NCI-H510A (cell line): ENCODE results near the gene TSHB.
"Not testable (repeated sequence)": the region's sequence is repeated elsewhere in the genome, so short reads cannot be mapped to it uniquely, and the experiment has no call there.

Source experiments
- DNase-seq: peaks from one replicate; lab custom pipeline; 2025; lab: John Stamatoyannopoulos, UW

The TSHB gene

GRCh38 chr1:115029526-115029925 lies at the start of gene TSHB:
Gene TSHB (plus strand): TSS chr1:115029826. CDS start chr1:115033363, 3,537 bp downstream.
- DNase-seq = no peak

GRCh38 chr1:114982251-114982650 lies 47.4 kb upstream of the TSHB start:
- no peak for DNase-seq

GRCh38 chr1:114986286-114986685 lies 43.3 kb upstream of the TSHB start:
- DNase-seq = no peak

- DNase-seq = no peak
These were observed 41.5 kb upstream of the TSHB start for GRCh38 chr1:114988095-114988494.

- DNase-seq = no peak
These were observed 31.9 kb upstream of the TSHB start for GRCh38 chr1:114997510-114998289.

- no peak for DNase-seq
These were observed 23.4 kb upstream of the TSHB start for GRCh38 chr1:115006191-115006590.

- DNase-seq = no peak
These were observed 17.6 kb upstream of the TSHB start for GRCh38 chr1:115012006-115012405.

GRCh38 chr1:115012434-115012833 lies 17.2 kb upstream of the TSHB start:
- DNase-seq = no peak

GRCh38 chr1:115013792-115014191 lies 15.8 kb upstream of the TSHB start:
- DNase-seq = no peak

- DNase-seq = not testable (repeated sequence)
These were observed 10.1 kb upstream of the TSHB start for GRCh38 chr1:115019549-115019948.

GRCh38 chr1:115021145-115021544 lies 8.5 kb upstream of the TSHB start:
- no peak for DNase-seq

- no peak for DNase-seq
These were observed 6.0 kb upstream of the TSHB start for GRCh38 chr1:115023593-115023992.

GRCh38 chr1:115031595-115031994 lies 2.0 kb downstream of the TSHB start:
- no peak for DNase-seq

- no peak for DNase-seq
These were observed 6.0 kb downstream of the TSHB start for GRCh38 chr1:115035652-115036051.

- no peak for DNase-seq
These were observed 7.3 kb downstream of the TSHB start for GRCh38 chr1:115036814-115037507.

GRCh38 chr1:115040501-115040900 lies 10.9 kb downstream of the TSHB start:
- DNase-seq = no peak

GRCh38 chr1:115041654-115042053 lies 12.0 kb downstream of the TSHB start:
- DNase-seq = no peak

GRCh38 chr1:115046751-115047150 lies 17.1 kb downstream of the TSHB start:
- DNase-seq = no peak

GRCh38 chr1:115051850-115052249 lies 22.2 kb downstream of the TSHB start:
- no peak for DNase-seq

- DNase-seq = no peak
These were observed 22.9 kb downstream of the TSHB start for GRCh38 chr1:115052454-115053083.

GRCh38 chr1:115056395-115056798 lies 26.8 kb downstream of the TSHB start:
- DNase-seq = no peak

GRCh38 chr1:115057661-115058254 lies 28.1 kb downstream of the TSHB start:
- DNase-seq = no peak

GRCh38 chr1:115059316-115059715 lies 29.7 kb downstream of the TSHB start:
- DNase-seq = no peak
